NCI-H345 treated with DMSO at 0.1 percent for 48 hours (cell line): Measurements from ENCODE around the gene CUL3.
"Not testable (repeated sequence)": the region's sequence is repeated elsewhere in the genome, so short reads cannot be mapped to it uniquely, and the experiment has no call there.

Source experiments
- DNase-seq: peaks from one replicate; lab custom pipeline; 2025; ENCODE audit not compliant: unreplicated experiment; lab: John Stamatoyannopoulos, UW

Gene CUL3

DNA sequence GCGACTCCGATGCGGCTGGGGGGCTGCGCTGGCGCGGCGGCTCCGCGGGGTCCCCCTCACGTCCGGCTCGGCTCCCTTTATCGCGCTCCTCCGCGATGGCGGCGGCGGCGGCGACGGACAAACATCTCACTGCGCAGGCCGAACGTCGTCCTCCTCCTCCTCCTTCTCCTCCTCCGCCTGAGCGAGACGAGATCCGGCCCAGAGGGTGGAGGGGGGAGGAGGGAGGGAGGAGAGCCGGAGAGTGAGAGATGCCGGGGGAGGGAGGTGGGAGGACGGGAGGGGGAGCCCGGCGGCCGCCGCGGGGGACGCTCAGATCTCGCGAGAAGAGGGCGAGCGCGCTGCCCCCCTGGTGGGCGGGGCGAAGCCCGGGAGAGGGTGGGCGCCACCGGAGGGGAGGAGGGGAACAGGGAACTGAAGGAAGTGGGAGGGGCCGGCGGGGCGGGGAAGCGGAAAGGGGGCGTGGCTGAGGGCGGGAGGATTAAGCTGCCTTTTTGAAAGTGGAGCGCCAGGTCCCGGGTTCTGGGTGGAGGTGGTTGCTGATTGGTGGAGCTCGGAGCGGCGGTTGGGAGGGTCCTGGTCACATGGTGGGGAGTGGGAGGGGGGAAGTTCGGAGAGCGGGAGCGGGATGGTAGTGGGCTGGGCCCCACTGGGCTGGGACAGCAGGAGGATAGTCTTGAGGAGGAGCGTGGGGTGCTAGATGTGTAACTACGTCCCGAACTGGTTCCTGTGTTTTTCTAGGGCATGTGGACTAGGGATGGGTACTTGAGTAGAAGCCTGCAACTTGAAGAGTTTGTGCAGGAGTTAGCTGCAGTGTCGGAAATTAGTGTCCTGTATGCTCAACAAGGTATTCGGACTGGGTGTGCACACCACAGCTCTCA, at the start of gene CUL3:
CUL3 (minus strand) TSS at position 153 of the 878 bp plus-strand sequence. CDS start 354 bp downstream, outside the sequence.
- DNase-seq: peak; percentile 94

DNA sequence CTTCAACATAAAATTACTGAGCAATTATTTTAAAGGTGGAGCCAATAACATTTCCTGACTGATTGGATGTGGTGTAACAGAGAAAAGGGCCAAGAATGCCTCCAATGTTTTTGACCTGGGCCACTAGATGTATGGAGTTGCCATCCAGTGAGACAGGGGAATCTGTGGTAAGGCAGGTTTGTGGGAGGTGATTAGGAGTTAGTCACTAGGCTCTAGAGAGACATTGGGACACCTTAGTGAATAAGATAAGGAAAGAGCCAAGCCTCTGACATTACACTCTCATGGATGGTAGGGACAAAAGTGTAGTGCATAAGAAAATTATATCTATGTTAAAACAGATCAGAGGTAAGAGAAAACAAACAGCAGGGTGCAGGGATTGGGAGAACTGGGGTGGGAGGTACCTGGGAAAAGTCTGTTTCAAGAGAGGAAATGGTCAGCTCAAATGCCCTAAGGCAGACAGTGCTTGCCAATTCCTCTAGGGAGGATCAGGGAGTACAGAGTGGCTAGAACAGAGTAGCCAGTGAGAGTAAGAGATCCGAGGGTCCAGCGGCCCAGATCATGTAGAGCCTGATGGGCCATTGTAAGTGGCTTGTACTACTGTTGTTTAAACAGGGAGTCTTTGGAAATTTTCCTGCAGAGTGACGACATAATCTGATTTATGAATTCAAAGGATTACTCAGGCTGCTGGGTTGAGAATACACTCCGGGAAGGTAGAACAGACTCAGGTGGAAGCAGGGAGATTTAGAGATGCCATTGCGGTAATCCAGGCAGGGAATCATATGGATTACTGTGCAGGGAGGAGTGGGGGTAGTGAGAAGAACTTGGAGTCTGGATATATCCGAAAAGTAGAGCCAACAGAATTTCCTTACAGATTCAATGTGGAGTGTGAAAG, 45.7 kb upstream of the CUL3 start:
- no peak for DNase-seq

DNA sequence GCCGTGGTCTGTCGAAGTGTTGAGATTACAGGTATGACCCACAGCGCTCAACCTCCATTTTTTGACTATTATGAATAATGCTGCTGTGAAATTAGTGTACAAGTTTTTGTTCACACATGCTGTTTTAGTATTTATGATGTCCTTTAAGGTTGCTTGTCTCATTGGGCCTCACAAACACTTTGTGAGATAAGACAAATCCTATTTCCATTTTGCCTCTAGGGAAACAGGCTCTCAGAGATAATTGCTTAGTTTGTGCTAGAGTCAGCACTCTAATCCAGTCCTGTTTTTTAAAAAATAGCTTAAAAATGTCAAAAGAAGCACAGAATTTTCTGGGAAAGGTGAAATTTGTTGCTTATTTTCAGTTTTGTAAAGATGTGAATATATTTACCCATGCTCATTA, 43.3 kb upstream of the CUL3 start:
- no peak for DNase-seq

DNA sequence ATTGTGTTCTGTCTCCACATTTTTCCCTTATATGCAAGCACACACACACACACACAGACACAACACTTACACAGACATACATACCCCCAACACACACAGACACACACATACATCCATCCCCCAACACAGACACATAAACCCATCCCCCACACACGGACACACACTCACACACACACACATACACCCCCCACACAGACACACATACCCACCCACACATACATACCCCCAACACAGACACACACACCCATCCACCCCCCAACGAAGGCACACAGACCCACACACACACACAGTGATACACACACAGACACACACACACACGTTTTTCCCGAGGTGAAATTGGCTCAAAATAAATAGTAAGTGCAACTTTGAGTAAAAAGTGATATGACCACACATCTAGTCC, 41.6 kb upstream of the CUL3 start:
- no peak for DNase-seq

DNA sequence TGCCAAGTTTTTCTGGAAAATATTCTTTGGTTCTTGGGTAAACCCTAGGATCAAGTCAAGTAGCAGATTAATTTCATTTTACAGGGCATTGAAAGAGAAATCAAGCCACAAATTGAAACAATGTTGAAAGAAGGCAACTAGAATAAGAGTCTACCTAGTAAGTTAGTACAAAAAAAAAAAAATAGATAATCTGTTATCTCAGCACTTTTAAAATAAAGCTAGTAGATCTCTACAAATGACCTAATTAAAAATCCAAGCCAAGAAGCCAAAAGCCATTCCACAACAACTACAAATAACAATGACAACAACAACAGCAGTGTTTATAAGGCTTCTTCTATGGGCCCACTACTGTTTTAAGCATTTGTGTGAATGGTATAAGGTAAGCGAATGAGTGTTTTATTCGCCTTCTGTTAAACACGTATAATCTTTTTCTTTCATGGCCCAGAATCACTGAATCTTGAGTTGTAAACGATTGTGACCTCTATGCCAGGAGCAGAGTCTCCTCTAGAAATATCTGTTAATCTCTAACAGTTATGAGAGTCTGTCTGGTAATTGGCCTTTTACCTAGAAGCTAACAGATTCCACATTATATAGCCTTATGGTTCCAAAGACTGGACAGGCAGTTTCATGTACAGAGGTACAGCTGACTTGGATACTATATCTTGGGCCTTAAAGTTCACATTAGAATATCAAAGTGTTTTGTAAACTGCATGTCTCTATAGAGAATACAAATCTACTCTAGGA, 28.6 kb upstream of the CUL3 start:
- DNase-seq: no peak

DNA sequence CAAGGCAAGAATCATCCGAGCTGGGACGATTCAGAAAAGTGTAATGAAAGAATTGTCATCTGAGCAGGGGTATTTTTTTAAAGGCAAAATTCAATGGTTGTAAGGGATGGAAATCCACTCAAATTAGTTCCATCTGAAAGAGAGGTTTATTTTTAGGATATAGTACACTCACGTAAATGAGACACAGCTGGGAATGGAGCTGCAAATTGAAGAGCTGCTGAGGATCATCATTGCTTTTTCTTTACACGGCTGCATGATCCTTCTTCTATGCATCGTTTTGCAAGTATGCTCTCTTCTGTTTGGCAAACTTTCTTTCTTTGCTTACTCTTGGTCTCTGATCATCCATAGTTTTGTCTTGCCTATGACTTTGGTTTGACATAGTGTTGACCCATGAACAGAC, 27.4 kb upstream of the CUL3 start:
- no peak for DNase-seq

DNA sequence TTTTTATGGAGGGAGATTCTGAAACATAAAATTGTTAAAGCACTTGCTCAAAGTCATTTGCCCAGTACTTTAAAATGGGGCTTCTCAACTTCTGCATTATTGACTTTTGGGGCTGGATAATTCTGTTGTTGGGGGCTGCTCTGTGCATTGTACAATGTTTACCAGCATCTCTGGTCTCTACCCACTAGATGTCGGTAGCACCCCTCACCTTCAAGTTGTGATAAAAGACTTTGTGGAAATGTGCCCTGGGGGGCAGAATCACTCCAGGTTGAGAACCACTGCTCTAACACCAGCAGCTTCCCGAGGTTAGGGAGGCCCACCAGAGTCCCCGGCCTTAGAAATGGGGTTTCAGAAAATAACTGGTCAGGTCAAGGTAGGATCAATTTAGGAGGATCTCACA, 26.8 kb upstream of the CUL3 start:
- DNase-seq: no peak

DNA sequence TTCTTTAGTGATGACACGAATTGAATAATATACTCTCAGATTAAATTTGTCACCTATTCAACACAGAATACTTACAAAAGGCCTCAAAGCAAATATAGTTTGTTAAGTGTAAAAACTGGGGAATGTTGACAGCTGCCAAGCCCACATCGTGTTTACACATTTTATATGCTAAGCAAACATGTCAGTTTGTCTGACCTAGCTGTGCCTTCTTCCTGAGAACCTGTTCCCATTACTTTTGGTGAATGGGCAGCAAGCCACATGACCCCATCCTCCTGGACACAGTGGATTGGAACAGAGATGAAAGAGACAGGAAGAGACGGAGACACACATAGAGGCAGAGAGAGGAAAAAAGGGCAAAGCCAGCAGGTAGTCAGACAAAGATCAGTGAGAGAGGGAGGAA, 22.9 kb upstream of the CUL3 start:
- DNase-seq: no peak

DNA sequence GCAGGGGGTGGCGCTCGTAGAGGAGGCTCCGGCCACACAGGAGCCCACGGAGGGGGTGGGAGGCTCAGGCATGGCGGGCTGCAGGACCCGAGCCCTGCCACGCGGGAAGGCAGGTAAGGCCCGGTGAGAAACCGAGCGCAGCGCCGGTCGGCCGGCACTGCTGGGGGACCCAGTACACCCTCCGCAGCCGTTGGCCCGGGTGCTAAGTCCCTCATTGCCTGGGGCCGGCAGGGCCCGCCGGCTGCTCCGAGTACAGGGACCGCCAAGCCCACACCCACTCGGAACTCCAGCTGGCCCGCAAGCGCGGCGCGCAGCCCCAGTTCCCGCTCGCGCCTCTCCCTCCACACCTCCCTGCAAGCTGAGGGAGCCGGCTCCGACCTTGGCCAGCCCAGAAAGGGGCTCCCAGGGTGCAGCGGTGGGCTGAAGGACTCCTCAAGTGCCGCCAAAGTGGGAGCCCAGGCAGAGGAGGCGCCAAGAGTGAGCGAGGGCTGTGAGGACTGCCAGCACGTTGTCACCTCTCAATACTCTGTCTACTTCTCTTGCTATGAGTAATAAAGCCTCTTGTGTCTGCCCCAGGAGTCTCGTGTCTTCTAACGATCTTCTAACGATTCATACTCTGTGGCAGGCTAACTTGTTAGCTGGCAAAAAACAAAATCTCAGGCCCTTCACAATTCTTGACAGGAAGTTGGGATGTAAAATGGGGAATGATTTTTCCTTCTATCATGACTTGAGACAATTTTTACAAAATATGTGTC, 18.8 kb upstream of the CUL3 start:
- not testable (repeated sequence) for DNase-seq

DNA sequence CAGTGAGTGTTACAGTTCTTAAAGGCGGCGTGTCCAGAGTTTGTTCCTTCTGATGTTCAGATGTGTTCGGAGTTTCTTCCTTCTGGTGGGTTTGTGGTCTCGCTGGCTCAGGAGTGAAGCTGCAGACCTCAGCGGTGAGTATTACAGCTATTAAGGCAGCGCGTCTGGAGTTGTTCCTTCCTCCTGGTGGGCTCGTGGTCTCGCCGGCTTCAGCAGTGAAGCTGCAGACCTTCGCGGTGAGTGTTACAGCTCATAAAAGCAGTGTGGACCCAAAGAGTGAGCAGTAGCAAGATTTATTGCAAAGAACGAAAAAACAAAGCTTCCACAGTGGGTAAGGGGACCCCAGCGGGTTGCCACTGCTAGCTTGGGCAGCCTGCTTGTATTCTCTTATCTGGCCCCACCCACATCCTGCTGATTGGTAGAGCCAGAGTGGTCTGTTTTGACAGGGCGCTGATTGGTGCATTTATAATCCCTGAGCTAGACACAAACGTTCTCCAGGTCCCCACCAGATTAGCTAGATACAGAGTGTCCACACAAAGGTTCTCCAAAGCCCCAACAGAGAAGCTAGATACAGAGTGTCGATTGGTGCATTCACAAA, 17.7 kb upstream of the CUL3 start:
- not testable (repeated sequence) for DNase-seq

DNA sequence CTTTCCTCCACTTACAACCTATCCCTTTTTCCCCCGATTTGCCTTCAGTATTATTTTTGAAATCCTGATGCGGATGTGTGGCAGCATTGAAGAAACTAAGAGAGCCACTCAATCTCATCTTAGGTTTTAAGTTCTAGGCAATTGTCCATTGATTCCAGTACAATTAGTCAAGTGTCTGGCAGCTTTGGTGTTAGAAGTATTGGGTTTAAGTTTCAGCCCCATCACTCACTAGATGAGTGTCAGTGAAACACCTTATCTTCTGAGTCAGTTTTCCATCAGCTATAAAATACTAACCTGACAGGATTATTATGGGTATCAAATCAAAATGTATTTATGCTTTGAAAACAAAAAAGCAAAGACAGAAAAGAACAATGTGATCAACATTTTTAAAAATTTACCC, 16.8 kb upstream of the CUL3 start:
- DNase-seq: no peak

DNA sequence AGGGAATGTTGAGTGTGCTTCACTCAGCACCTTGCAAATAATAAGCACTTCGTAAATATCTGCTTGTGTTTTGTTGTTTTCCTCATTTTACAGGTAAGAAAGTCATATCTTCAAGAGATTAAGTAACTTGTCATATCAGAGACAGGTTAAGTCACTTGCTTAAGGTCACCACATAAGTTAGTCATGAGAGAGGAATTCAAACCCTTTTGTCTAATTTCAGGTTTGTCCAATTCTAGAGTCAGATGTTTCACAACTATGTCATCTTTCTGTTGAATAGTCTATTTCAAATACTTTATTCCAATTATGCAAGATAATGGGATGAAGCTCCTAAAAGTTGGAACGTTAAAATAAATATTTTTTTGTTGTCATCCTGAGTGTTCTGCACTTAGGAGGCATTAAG, 13.5 kb upstream of the CUL3 start:
- no peak for DNase-seq

DNA sequence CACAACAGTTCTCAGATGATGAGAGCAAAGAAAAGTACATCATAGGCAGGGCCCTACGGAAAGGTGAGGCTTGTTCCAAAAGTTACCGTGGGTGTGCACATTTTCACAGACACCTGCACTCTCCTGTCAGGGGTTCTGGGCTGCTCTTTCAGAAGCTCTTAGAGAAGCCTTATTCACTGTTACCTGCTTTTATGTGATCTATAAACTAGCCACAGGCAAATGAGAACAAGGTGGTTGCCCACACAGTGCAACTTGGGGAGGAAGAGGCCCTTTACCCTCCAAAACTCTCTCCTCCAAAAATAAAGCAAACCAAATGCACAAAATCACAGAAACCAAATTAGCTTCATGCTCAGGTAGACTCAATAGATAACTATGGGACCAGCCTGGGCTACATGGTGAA, 11.1 kb upstream of the CUL3 start:
- no peak for DNase-seq

DNA sequence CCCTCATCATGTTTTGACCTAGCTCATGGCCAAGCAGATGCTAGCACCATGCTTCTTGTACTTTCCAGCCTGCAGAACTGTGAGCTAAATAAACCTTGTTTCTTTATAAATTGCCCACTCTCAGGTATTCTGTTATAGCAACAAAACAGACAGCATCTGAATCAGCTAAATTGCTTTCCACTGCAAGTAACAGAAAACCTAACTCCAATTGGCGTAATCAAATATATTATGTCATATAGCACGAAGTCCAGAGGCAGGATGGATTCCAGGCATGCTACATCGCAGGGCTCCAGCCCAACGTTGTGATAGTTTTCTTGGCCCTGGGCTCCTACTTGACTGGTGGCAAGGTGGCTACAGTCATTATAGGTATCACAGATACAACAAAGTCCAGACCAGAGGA, 10.4 kb upstream of the CUL3 start:
- DNase-seq: no peak

DNA sequence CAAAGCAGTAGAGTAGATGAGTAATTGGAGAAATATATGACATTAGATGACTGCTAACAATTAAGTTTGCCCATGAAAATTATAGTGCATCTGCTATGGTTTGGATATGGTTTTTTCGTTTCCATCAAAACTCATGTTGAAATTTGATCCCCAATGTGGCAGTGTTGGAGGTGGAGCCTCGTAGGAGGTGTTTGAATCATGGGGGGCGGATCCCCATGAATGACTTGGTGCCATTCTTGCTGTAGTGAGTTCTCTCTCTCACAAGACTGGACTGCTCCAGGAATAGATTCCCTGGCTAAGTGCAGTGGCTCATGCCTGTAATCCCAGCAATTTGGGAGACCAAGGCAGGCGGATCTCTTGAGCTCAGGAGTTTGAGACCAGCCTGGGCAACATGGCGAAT, 9.7 kb upstream of the CUL3 start:
- DNase-seq: no peak

DNA sequence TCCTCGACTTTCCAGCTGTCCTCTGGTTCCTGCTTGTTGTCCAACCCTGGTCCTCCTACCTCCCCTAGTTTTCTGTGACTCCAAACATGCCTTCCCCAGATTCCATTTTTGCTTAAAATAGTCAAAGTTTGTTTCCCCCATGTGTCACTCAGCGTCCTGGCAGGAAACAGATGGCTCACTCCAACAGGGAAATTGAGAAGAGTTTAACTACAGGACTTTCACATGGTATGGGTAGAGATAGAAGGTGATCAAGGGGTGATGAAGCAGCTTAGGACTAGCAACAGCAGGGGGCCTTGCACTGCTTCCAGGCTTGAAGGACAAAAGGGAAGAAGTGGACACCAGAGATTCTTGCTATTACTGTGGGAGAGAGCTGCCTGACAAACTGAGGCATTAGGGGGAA, 6.1 kb upstream of the CUL3 start:
- DNase-seq: no peak

DNA sequence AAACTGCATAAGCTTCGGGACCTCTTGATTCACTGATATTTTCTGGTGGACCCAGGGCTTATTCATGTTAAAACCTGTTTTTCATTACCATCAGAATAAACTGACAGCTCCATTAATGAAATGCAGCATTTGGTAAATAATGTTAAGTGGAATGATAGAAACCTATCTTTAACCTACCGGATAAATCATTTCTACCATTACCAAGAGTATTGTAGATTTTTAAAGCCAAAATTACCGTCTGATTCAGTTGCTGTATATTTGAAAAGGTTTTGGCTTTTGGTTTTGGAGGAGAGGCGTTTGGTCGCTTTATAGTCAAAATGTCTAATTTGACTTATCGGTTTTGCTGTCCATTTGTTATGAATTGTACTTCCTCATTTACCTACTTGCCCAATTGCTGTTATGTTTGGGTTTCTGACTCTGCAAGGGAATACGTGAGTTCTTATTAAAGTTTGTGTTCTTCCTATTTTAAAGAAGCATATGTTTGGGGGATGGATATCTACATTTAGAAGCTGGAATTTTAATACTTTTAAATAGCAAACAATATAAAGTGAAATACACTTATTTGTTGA, 1.0 kb upstream of the CUL3 start:
- no peak for DNase-seq

DNA sequence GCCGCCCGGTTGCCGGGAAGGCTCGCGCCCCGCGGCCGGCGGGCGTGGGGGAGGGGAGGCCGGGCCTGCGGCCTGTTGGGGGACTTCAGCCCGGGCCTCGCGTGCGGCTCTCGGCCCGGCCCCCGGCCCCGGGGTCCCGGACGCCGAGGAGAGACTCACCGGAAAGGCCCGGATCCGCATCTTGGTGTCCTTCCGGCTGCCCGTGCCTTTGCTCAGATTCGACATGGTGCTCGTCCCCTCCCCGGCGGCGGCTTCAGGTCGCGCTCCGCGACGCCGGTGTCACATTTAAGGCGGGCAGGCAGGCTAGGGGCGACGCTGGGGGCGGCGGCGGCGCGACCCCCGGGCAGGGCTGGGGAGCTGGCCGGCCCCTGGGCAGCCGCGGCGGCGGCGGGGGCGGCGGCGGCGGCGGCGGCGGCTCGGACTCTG, 365 bp downstream of the CUL3 start:
- DNase-seq: no peak

DNA sequence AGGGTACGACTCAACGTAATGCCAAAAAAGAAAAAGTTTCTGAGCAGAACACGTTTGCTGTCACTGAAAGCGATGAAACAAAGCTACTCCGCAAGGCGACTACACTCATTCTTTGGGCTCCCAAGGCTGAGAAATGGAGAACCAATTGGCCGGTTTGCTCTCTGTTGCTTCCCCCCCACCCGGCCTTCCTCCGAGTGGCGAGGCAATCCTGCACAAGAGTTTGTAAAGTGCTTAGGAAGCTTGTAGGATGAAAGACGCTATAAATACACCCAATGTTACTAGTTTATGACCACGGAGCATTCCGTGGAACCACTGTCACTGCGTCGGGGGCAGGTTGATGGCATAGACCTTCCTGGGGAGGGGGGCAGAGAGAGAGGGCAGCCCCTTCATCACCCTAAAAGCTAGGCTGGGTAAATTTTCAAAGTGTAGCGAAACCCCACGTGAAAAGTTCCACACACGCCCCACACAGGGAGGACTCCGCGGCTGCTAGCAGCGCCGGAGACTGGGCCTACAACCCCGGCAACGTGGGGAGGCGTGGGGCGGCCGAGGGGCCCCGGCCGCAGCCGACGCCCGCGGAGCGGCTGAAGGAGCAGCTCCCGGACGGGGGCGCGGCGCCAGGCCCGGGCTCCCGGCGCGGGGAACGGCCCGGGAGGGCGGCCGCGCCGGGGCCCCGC, 915 bp downstream of the CUL3 start:
- no peak for DNase-seq
